H1 (cell line): ENCODE measurements around the gene CHST8. TPM values are rescaled to one million over a fixed set of nuclear protein-coding genes. Genes with fewer than 3 reads are reported as not detected.
A peak's percentile ranks its signal among the peaks of the same experiment; 100 is the strongest.

Experiments
- CTCF ChIA-PET: fragments of 300-600 bp; sonication (Branson Sonifier 250); formaldehyde crosslinking; loops from one replicate; lab custom pipeline; 2021; ENCODE audit not compliant: partially characterized antibody; lab: Charles Lee
- POLR2A ChIA-PET: fragments of 300-600 bp; sonication (Branson Sonifier 250); formaldehyde crosslinking; loops from one replicate; lab custom pipeline; 2021; ENCODE audit warnings: inconsistent platforms; ENCODE audit not compliant: partially characterized antibody; lab: Charles Lee
- DNase-seq, 2 experiments: peaks; one replicate each; pipeline versions ENCODE4 v3.0.0 to v3.0.0-alpha.2; 2010 to 2022; ENCODE audit warnings: low spot score in 2 of 2, low read depth in 1 of 2, mixed read lengths in 1 of 2
- FAIRE-seq: peaks from 2 replicates; lab custom pipeline; 2011; peaks lifted over from hg19 to GRCh38; lab: Jason Lieb, UNC
- H2AFZ ChIP-seq: 2 replicates; pipeline ENCODE4 v1.8.1; 2012; ENCODE audit warnings: low read length, inconsistent platforms
- H2AK5ac ChIP-seq: 2 replicates; pipeline ENCODE4 v1.6.1; 2013; ENCODE audit warnings: low read depth, low read length
- H2BK120ac ChIP-seq: replicated peaks from 2 replicates; pipeline ENCODE3; 2013; ENCODE audit warnings: low read depth, low read length, inconsistent platforms
- H2BK12ac ChIP-seq: 2 replicates; pipeline ENCODE4 v1.6.1; 2013; ENCODE audit warnings: low read depth, low read length
- H2BK15ac ChIP-seq: 2 replicates; pipeline ENCODE4 v1.6.1; 2013; ENCODE audit warnings: low read length
- H2BK20ac ChIP-seq: 2 replicates; pipeline ENCODE4 v1.6.1; 2013; ENCODE audit warnings: low read length
- H2BK5ac ChIP-seq: 2 replicates; pipeline ENCODE4 v1.6.1; 2013; ENCODE audit warnings: low read depth, low read length
- H3K14ac ChIP-seq: 2 replicates; pipeline ENCODE4 v1.6.1; 2013; ENCODE audit warnings: inconsistent platforms; ENCODE audit not compliant: insufficient read length
- H3K18ac ChIP-seq: 2 replicates; pipeline ENCODE4 v1.6.1; 2013; ENCODE audit warnings: low read length; ENCODE audit errors: extremely low read depth
- H3K23ac ChIP-seq: 2 replicates; pipeline ENCODE4 v1.6.1; 2013; ENCODE audit warnings: inconsistent platforms; ENCODE audit not compliant: insufficient read length
- H3K23me2 ChIP-seq: 2 replicates; pipeline ENCODE4 v1.6.1; 2013; ENCODE audit warnings: low read depth, low read length
- H3K27ac ChIP-seq: 2 replicates; pipeline ENCODE4 v1.6.1; 2011; ENCODE audit warnings: low read depth, low read length, inconsistent platforms
- H3K27me3 ChIP-seq, 4 experiments: replicated peaks in 1 of 4; 1 replicate in 1 of 4; 2 replicates in 3 of 4; pipeline versions ENCODE4 v1.6.1 to v1.8.1; 2011 to 2013; ENCODE audit warnings: low read length in 3 of 4, mild to moderate bottlenecking in 3 of 4, inconsistent platforms in 2 of 4, mixed read lengths in 2 of 4, moderate library complexity in 1 of 4; ENCODE audit not compliant: control insufficient read depth in 3 of 4, insufficient read depth in 3 of 4; ENCODE audit errors: extremely low read depth in 1 of 4
- H3K36me3 ChIP-seq, 4 experiments: 2 replicates each; pipeline versions ENCODE4 v1.6.1 to v1.8.1; 2011 to 2013; ENCODE audit warnings: mild to moderate bottlenecking in 4 of 4, low read length in 3 of 4, moderate library complexity in 2 of 4, control low read depth in 1 of 4, inconsistent platforms in 1 of 4; ENCODE audit not compliant: insufficient read depth in 4 of 4, control insufficient read depth in 2 of 4
- H3K4ac ChIP-seq: replicated peaks from 2 replicates; pipeline ENCODE3; 2013; ENCODE audit warnings: low read length, low read depth, mixed read lengths, inconsistent platforms; ENCODE audit not compliant: insufficient read length
- H3K4me1 ChIP-seq, 4 experiments: replicated peaks in 1 of 4; 1 replicate in 1 of 4; 2 replicates in 3 of 4; pipeline versions ENCODE4 v1.6.1 to v1.8.1; 2011 to 2013; ENCODE audit warnings: low read length in 3 of 4, inconsistent platforms in 2 of 4, mixed read lengths in 1 of 4; ENCODE audit not compliant: insufficient read depth in 4 of 4, control insufficient read depth in 3 of 4
- H3K4me2 ChIP-seq, 2 experiments: 2 replicates each; pipeline versions ENCODE4 v1.6.1 to v1.8.1; 2011 to 2013; ENCODE audit warnings: low read depth in 2 of 2, low read length in 2 of 2, control low read depth in 1 of 2, inconsistent platforms in 1 of 2, mild to moderate bottlenecking in 1 of 2; ENCODE audit not compliant: insufficient read depth in 1 of 2
- H3K4me3 ChIP-seq, 4 experiments: fragments of 200-600, 300-600 bp in 1 of 4; sonication (generic), shearing (Covaris generic), sonication (Bioruptor Twin) in 1 of 4; 2 replicates each; pipeline versions ENCODE4 v1.5.1 to v1.8.1; 2011 to 2016; ENCODE audit warnings: low read length in 4 of 4, low read depth in 3 of 4, control low read depth in 2 of 4, inconsistent platforms in 2 of 4, mild to moderate bottlenecking in 2 of 4, mixed read lengths in 1 of 4, moderate library complexity in 1 of 4; ENCODE audit not compliant: insufficient read depth in 2 of 4; ENCODE audit errors: extremely low read depth in 1 of 4
- H3K56ac ChIP-seq: replicated peaks from 2 replicates; pipeline ENCODE3; 2013; ENCODE audit warnings: low read depth, mild to moderate bottlenecking, mixed read lengths, low read length, inconsistent platforms; ENCODE audit not compliant: insufficient read length
- H3K79me1 ChIP-seq: 2 replicates; pipeline ENCODE4 v1.6.1; 2013; ENCODE audit warnings: low read depth, low read length, control low read depth
- H3K79me2 ChIP-seq, 2 experiments: 2 replicates each; pipeline versions ENCODE4 v1.6.1 to v1.8.1; 2012 to 2013; ENCODE audit warnings: low read length in 2 of 2, mild to moderate bottlenecking in 2 of 2, inconsistent platforms in 1 of 2; ENCODE audit not compliant: insufficient read depth in 2 of 2, control insufficient read depth in 1 of 2
- H3K9ac ChIP-seq, 4 experiments: replicated peaks in 1 of 4; 1 replicate in 1 of 4; 2 replicates in 3 of 4; pipeline versions ENCODE4 v1.6.1 to v1.8.1; 2011 to 2013; ENCODE audit warnings: low read depth in 3 of 4, low read length in 3 of 4, control low read depth in 2 of 4, mild to moderate bottlenecking in 2 of 4, moderate library complexity in 2 of 4, inconsistent platforms in 1 of 4; ENCODE audit errors: extremely low read depth in 1 of 4
- H3K9me3 ChIP-seq, 2 experiments: 2 replicates each; pipeline versions ENCODE4 v1.6.1 to v1.8.1; 2012 to 2013; ENCODE audit warnings: mild to moderate bottlenecking in 2 of 2, moderate library complexity in 2 of 2, control low read depth in 1 of 2, inconsistent platforms in 1 of 2, low read depth in 1 of 2, low read length in 1 of 2, mixed read lengths in 1 of 2; ENCODE audit not compliant: insufficient read depth in 2 of 2
- H4K20me1 ChIP-seq, 2 experiments: replicated peaks in 1 of 2; 2 replicates each; pipeline versions ENCODE3 to v1.8.1; 2011 to 2013; ENCODE audit warnings: inconsistent platforms in 2 of 2, low read length in 2 of 2, mild to moderate bottlenecking in 1 of 2; ENCODE audit not compliant: insufficient read depth in 2 of 2, control insufficient read depth in 1 of 2
- H4K5ac ChIP-seq: 2 replicates; pipeline ENCODE4 v1.6.1; 2013; ENCODE audit warnings: low read length, low read depth, mixed read lengths, inconsistent platforms; ENCODE audit not compliant: insufficient read length
- H4K8ac ChIP-seq: 2 replicates; pipeline ENCODE4 v1.8.0; 2013; ENCODE audit warnings: mild to moderate bottlenecking, moderate library complexity, low read length, inconsistent platforms; ENCODE audit not compliant: insufficient read depth; ENCODE audit errors: extremely low read depth
- H4K91ac ChIP-seq: replicated peaks from 2 replicates; pipeline ENCODE3; 2013; ENCODE audit warnings: low read length, mixed read lengths, inconsistent platforms; ENCODE audit not compliant: insufficient read length
- ASH2L ChIP-seq: fragments of 200-600, 300-600 bp; sonication (generic); IDR thresholded peaks from one replicate; pipeline ENCODE4 v1.7.1; 2017; ENCODE audit warnings: low read length
- CBX5 ChIP-seq: fragments of 300-800, 300-1000 bp; sonication (generic); IDR thresholded peaks from 2 replicates; pipeline ENCODE4 v1.7.1; 2016; ENCODE audit warnings: antibody characterized with exemption, low read length, low read depth
- CBX8 ChIP-seq: fragments of 300-800, 300-1000 bp; sonication (generic); IDR thresholded peaks from 2 replicates; pipeline ENCODE4 v1.7.1; 2016; ENCODE audit warnings: low read depth, low read length, borderline replicate concordance
- EP300 ChIP-seq, 2 experiments: IDR thresholded peaks; 1 replicate in 1 of 2; 2 replicates in 1 of 2; pipeline ENCODE4 v1.6.1; 2011 to 2012; ENCODE audit warnings: low read depth in 2 of 2, low read length in 2 of 2, mild to moderate bottlenecking in 2 of 2, borderline replicate concordance in 1 of 2, inconsistent platforms in 1 of 2, moderate library complexity in 1 of 2
- EZH2 ChIP-seq: fragments of 200-600 bp; sonication (generic); IDR thresholded peaks from 2 replicates; pipeline ENCODE4 v1.7.1; 2012; ENCODE audit warnings: low read depth, mild to moderate bottlenecking, moderate library complexity, low read length, inconsistent platforms; ENCODE audit not compliant: severe bottlenecking
- JUN ChIP-seq: IDR thresholded peaks from 2 replicates; pipeline ENCODE4 v1.6.1; 2011; ENCODE audit warnings: low read depth, mild to moderate bottlenecking, improper control_type of control experiment, low read length
- MAFK ChIP-seq: IDR thresholded peaks from 2 replicates; pipeline ENCODE4 v1.6.1; 2012; ENCODE audit warnings: low read depth, mild to moderate bottlenecking, improper control_type of control experiment, low read length
- POLR2AphosphoS5 ChIP-seq: IDR thresholded peaks from 2 replicates; pipeline ENCODE4 v1.6.1; 2011; ENCODE audit warnings: low read depth, low read length
- RXRA ChIP-seq: IDR thresholded peaks from 2 replicates; pipeline ENCODE4 v1.6.1; 2011; ENCODE audit warnings: low read depth, mild to moderate bottlenecking, low read length, moderate library complexity; ENCODE audit not compliant: insufficient read depth
- SIRT6 ChIP-seq: IDR thresholded peaks from one replicate; pipeline ENCODE4 v1.7.1; 2012; ENCODE audit warnings: low read length, inconsistent platforms
- SP1 ChIP-seq: IDR thresholded peaks from 2 replicates; pipeline ENCODE4 v1.6.1; 2011; ENCODE audit warnings: low read depth, low read length
- SP4 ChIP-seq: IDR thresholded peaks from 2 replicates; pipeline ENCODE4 v1.6.1; 2012; ENCODE audit warnings: low read length, inconsistent platforms
- TBP ChIP-seq: IDR thresholded peaks from 2 replicates; pipeline ENCODE4 v1.6.1; 2011; ENCODE audit warnings: low read depth, low read length, improper control_type of control experiment
- WGBS, 2 experiments: shearing (Covaris generic) in 1 of 2; methylation state at CpG; one replicate each; pipeline versions ENCODE4 v1.1.6 to v1.1.7; 2013 to 2015; ENCODE audit warnings: low lambda C conversion rate in 2 of 2, mixed read lengths in 2 of 2, inconsistent platforms in 1 of 2, low coverage in 1 of 2, missing lambda C conversion rate in 1 of 2; ENCODE audit not compliant: insufficient replicate concordance in 2 of 2, insufficient coverage in 1 of 2, insufficient read length in 1 of 2; ENCODE audit errors: extremely low coverage in 1 of 2, missing lambda C conversion rate in 1 of 2; 5-methylcytosine and 5-hydroxymethylcytosine counted together
- polyA plus RNA-seq, 7 experiments: library from polyadenylated mRNA; depleted of rRNA in 3 of 7; stranded (reverse) in 5 of 7; unstranded in 2 of 7; fragments of >200 nt in 5 of 7; fragments of 200-250 nt in 2 of 7; gene quantifications; 1 replicate in 5 of 7; 2 replicates in 1 of 7; 4 replicates in 1 of 7; pipeline versions ENCODE4 v1.2.1 to v1.2.3, GENCODE V29; 2011 to 2013; ENCODE audit warnings: missing spikeins in 2 of 7, mixed read lengths in 2 of 7
- total RNA-seq: library from RNA; stranded (reverse); fragmentation: NEBNext Ultra II Directional; extraction: Animal tissue kit (Norgen Biotek cat#: 25700); gene quantifications from 2 replicates; pipeline ENCODE4 v1.2.1, GENCODE V29; 2021

Gene CHST8
- total and polyA plus RNA-seq, 2 of the 8 experiments (the other 6 are each of a cell fraction or from before 2014, with no cell fraction given): 10.8 to 28.2 TPM

- no peak overlapping the region for H2BK120ac ChIP-seq
- CTCF ChIA-PET: interaction anchor here (0.6 to 1.2 kb wide), 5 partner anchors 11 to 252 kb away, joined by 3 to 4 read pairs (median 4); no protein-coding TSS in a partner anchor
Observed at GRCh38 chr19:33659835-33660234, 38.1 kb downstream of the CHST8 start.

More at GRCh38 chr19:33659835-33660234, 38.1 kb downstream of the CHST8 start:
- H3K18ac ChIP-seq: no peak overlapping the region
- no peak overlapping the region for H3K9ac ChIP-seq
- H3K14ac ChIP-seq: no peak overlapping the region
- peaks cover 3% of the 10 kb centered on the region; the same call in 1 of the 2 replicates for H3K23me2 ChIP-seq
- H3K4me1 ChIP-seq: peaks cover 0 to 8% (median 6%) of the 10 kb centered on the region in 4 experiments; a peak in 4 of 7 replicates
- no peak overlapping the region for H3K4me2 ChIP-seq
- no peak overlapping the region for H2BK15ac ChIP-seq
- 0 out of 4 replicates have a peak, but pooled peaks cover 0 to 3% of the 10 kb centered on the region in 2 experiments for H3K79me2 ChIP-seq
- TF ChIP-seq SIRT6: no peak
- TF ChIP-seq CBX5: no peak
- no peak for TF ChIP-seq RXRA
- TF ChIP-seq ASH2L: no peak
- no peak for TF ChIP-seq MAFK
- no peak for TF ChIP-seq EZH2
- no peak for TF ChIP-seq SP1
- TF ChIP-seq EP300 (IDR thresholded peaks at IDR 0.05; ENCODE audit: borderline replicate concordance in 1 of 2, low read depth in 2 of 2, low read length in 2 of 2): no peak
- TF ChIP-seq CBX8: no peak
- no peak for TF ChIP-seq JUN
- TF ChIP-seq TBP: no peak
- no peak for TF ChIP-seq SP4
- TF ChIP-seq POLR2AphosphoS5: no peak
- H3K4me3 ChIP-seq: no peak overlapping the region
- no peak for DNase-seq
- peak overlapping the region; percentile 71; the same call in 1 of the 2 replicates for H2BK12ac ChIP-seq
- no peaks in the 10 kb centered on the region for H3K9me3 ChIP-seq
- 90% methylated on average over 5 of the region's 5 CpGs; no CpG with 5 or more reads in 1 of the 2 experiments for WGBS, 2 experiments
- H4K8ac ChIP-seq: no peak overlapping the region; the same call in 1 of the 2 replicates
- no peaks in the 10 kb centered on the region for H4K20me1 ChIP-seq
- H3K27me3 ChIP-seq: no peaks in the 10 kb centered on the region
- no peaks in the 10 kb centered on the region for H3K79me1 ChIP-seq
- H3K36me3 ChIP-seq: no peaks in the 10 kb centered on the region
- no peak for FAIRE-seq
- no peak overlapping the region for H3K23ac ChIP-seq
- no peak overlapping the region for H2AK5ac ChIP-seq
- POLR2A ChIA-PET: interaction anchor here (0.6 to 1.0 kb wide), 2 partner anchors 119 to 432 kb away, joined by 3 read pairs; no protein-coding TSS in a partner anchor
- H4K91ac ChIP-seq: no peak overlapping the region
- no peak overlapping the region for H3K56ac ChIP-seq
- no peak overlapping the region for H3K27ac ChIP-seq
- H4K5ac ChIP-seq: no peak overlapping the region
- no peak overlapping the region for H2BK5ac ChIP-seq
- H2AFZ ChIP-seq: no peak overlapping the region
- H2BK20ac ChIP-seq: no peak overlapping the region
- H3K4ac ChIP-seq: no peak overlapping the region
